ENCODE results near the gene GTF3C6. TPM values are rescaled to one million over a fixed set of nuclear protein-coding genes. Genes with fewer than 3 reads are reported as not detected.

GTF3C6 gene
- total RNA-seq, 1 donor from 2014 or later = 110 TPM

Other genes starting within 250 kb of the GTF3C6 start
- 10.4 TPM for gene CDK19, start 143.2 kb upstream of the GTF3C6 start, total RNA-seq
- gene AMD1, start 83.9 kb upstream of the GTF3C6 start, total RNA-seq = 67.0 TPM
- gene RPF2, start 23.3 kb downstream of the GTF3C6 start, total RNA-seq = 24.9 TPM
- gene SLC16A10, start 128.8 kb downstream of the GTF3C6 start, total RNA-seq = 8.6 TPM